SK-N-SH (cell line): ENCODE data around the gene ZFHX3. TPM values are rescaled to one million over a fixed set of nuclear protein-coding genes. Genes with fewer than 3 reads are reported as not detected.
A peak's percentile ranks its signal among the peaks of the same experiment; 100 is the strongest.

Experiments used
- CTCF ChIA-PET: fragments of 300-600, 350-600 bp; formaldehyde crosslinking; extraction: SDS; loops from one replicate; lab custom pipeline; 2021; lab: Yijun Ruan, JAX
- POLR2A ChIA-PET: fragments of 350-600 bp; sonication (Branson Sonifier 250); formaldehyde crosslinking; extraction: SDS; loops from one replicate; lab custom pipeline; 2020; ENCODE audit warnings: antibody characterized with exemption, inconsistent platforms; lab: Yijun Ruan, JAX
- DNase-seq: peaks from one replicate; pipeline ENCODE4 v3.0.0; 2012
- H2AFZ ChIP-seq: fragments of 200-600 bp; sonication (generic); 2 replicates; pipeline ENCODE4 v1.8.1; 2016; ENCODE audit warnings: antibody characterized with exemption, mild to moderate bottlenecking, low read depth
- H3F3A ChIP-seq: fragments of 200-600 bp; sonication (generic); replicated peaks from 2 replicates; pipeline ENCODE3; 2016; ENCODE audit warnings: antibody characterized with exemption, mild to moderate bottlenecking; ENCODE audit not compliant: insufficient read depth
- H3K27ac ChIP-seq, 2 experiments: fragments of 200-500 bp in 1 of 2; fragments of 200-600 bp in 1 of 2; sonication (Bioruptor generic) in 1 of 2; sonication (generic), shearing (Covaris generic) in 1 of 2; 2 replicates each; pipeline versions ENCODE4 v1.5.1 to v1.6.1; 2014 to 2016; ENCODE audit warnings: low read depth in 2 of 2, inconsistent platforms in 1 of 2, low read length in 1 of 2, mild to moderate bottlenecking in 1 of 2, mixed read lengths in 1 of 2
- H3K27me3 ChIP-seq: fragments of 200-600 bp; sonication (generic), shearing (Covaris generic); 2 replicates; pipeline ENCODE4 v1.6.1; 2016; ENCODE audit warnings: mixed run types; ENCODE audit not compliant: insufficient read depth
- H3K36me3 ChIP-seq, 2 experiments: fragments of 200-500 bp in 1 of 2; fragments of 200-600 bp in 1 of 2; sonication (Bioruptor generic) in 1 of 2; sonication (generic) in 1 of 2; replicated peaks in 1 of 2; 2 replicates each; pipeline versions ENCODE3 to v1.5.1; 2014 to 2016; ENCODE audit warnings: low read length in 1 of 2, mild to moderate bottlenecking in 1 of 2; ENCODE audit not compliant: insufficient read depth in 2 of 2, control insufficient read depth in 1 of 2
- H3K4me1 ChIP-seq, 2 experiments: fragments of 200-500 bp in 1 of 2; fragments of 200-600 bp in 1 of 2; sonication (Bioruptor generic) in 1 of 2; sonication (generic), shearing (Covaris generic) in 1 of 2; 2 replicates each; pipeline versions ENCODE4 v1.5.1 to v1.6.1; 2014 to 2016; ENCODE audit warnings: low read depth in 1 of 2, low read length in 1 of 2, mixed run types in 1 of 2; ENCODE audit not compliant: insufficient read depth in 2 of 2, control insufficient read depth in 1 of 2
- H3K4me2 ChIP-seq: fragments of 200-600 bp; sonication (generic), shearing (Covaris generic); 2 replicates; pipeline ENCODE4 v1.6.1; 2017; ENCODE audit warnings: mixed run types
- H3K4me3 ChIP-seq, 2 experiments: fragments of 200-500 bp in 1 of 2; fragments of 200-600 bp in 1 of 2; sonication (Bioruptor generic) in 1 of 2; sonication (generic), shearing (Covaris generic) in 1 of 2; 2 replicates each; pipeline versions ENCODE4 v1.5.1 to v1.8.1; 2014 to 2016; ENCODE audit warnings: low read depth in 2 of 2, inconsistent platforms in 1 of 2, low read length in 1 of 2, mild to moderate bottlenecking in 1 of 2, mixed read lengths in 1 of 2, moderate library complexity in 1 of 2
- H3K79me2 ChIP-seq: fragments of 200-600 bp; sonication (generic); 2 replicates; pipeline ENCODE4 v1.8.1; 2017; ENCODE audit warnings: mild to moderate bottlenecking; ENCODE audit not compliant: insufficient read depth
- H3K9ac ChIP-seq: fragments of 200-600 bp; sonication (generic); 2 replicates; pipeline ENCODE4 v1.6.1; 2017; ENCODE audit warnings: mixed run types
- H3K9me2 ChIP-seq: fragments of 200-600 bp; sonication (generic); 2 replicates; pipeline ENCODE4 v1.6.1; 2017; ENCODE audit warnings: mixed run types
- H3K9me3 ChIP-seq: fragments of 200-600 bp; sonication (generic); 2 replicates; pipeline ENCODE4 v1.6.1; 2017; ENCODE audit warnings: mixed run types, mild to moderate bottlenecking, moderate library complexity
- H4K20me1 ChIP-seq: fragments of 200-600 bp; sonication (generic); 2 replicates; pipeline ENCODE4 v1.6.1; 2017; ENCODE audit warnings: mild to moderate bottlenecking, mixed run types; ENCODE audit not compliant: insufficient read depth
- CHD2 ChIP-seq: fragments of 150-350 bp; IDR thresholded peaks from 2 replicates; pipeline ENCODE4 v1.6.1; 2018; ENCODE audit warnings: low read length; ENCODE audit not compliant: partially characterized antibody
- ELF1 ChIP-seq: IDR thresholded peaks from 2 replicates; pipeline ENCODE4 v1.4.0; 2012
- EP300 ChIP-seq, 2 experiments: IDR thresholded peaks; 2 replicates each; pipeline versions ENCODE4 v1.4.0 to v1.6.1; 2012; ENCODE audit warnings: borderline replicate concordance in 1 of 2, low read depth in 1 of 2, low read length in 1 of 2
- EZH2phosphoT487 ChIP-seq: fragments of 200-600 bp; sonication (generic); IDR thresholded peaks from 2 replicates; pipeline ENCODE4 v1.6.1; 2017; ENCODE audit warnings: low read depth, mixed run types, mild to moderate bottlenecking, antibody characterized with exemption, moderate library complexity, borderline replicate concordance
- FOSL2 ChIP-seq: IDR thresholded peaks from 2 replicates; pipeline ENCODE4 v1.4.0; 2012; ENCODE audit warnings: low read depth, mild to moderate bottlenecking, moderate library complexity, borderline replicate concordance
- FOXJ3 ChIP-seq: sonication (generic); formaldehyde crosslinking; IDR thresholded peaks from 2 replicates; pipeline ENCODE4 v1.5.1; 2020; ENCODE audit warnings: mild to moderate bottlenecking, missing genetic modification reagents
- FOXM1 ChIP-seq: IDR thresholded peaks from 2 replicates; pipeline ENCODE4 v1.4.0; 2012; ENCODE audit warnings: low read depth, mild to moderate bottlenecking
- GABPA ChIP-seq: IDR thresholded peaks from 2 replicates; pipeline ENCODE4 v1.4.0; 2012; ENCODE audit warnings: low read depth, mild to moderate bottlenecking
- GATA2 ChIP-seq: sonication (generic); formaldehyde crosslinking; IDR thresholded peaks from 2 replicates; pipeline ENCODE4 v1.5.0; 2020; ENCODE audit warnings: mild to moderate bottlenecking, missing genetic modification reagents
- IRF3 ChIP-seq: fragments of 150-350 bp; IDR thresholded peaks from 2 replicates; pipeline ENCODE4 v1.6.1; 2016; ENCODE audit warnings: mild to moderate bottlenecking, low read depth, low read length
- JUND ChIP-seq: IDR thresholded peaks from 2 replicates; pipeline ENCODE4 v1.4.0; 2012
- MAX ChIP-seq: IDR thresholded peaks from 2 replicates; pipeline ENCODE4 v1.4.0; 2012; ENCODE audit warnings: low read depth
- MEF2A ChIP-seq: IDR thresholded peaks from 2 replicates; pipeline ENCODE4 v1.4.0; 2012; ENCODE audit warnings: low read depth, borderline replicate concordance
- NFIC ChIP-seq: IDR thresholded peaks from 2 replicates; pipeline ENCODE4 v1.4.0; 2012; ENCODE audit warnings: borderline replicate concordance
- NRF1 ChIP-seq: IDR thresholded peaks from 2 replicates; pipeline ENCODE4 v1.6.1; 2012; ENCODE audit warnings: low read depth, mild to moderate bottlenecking, low read length
- RAD21 ChIP-seq: IDR thresholded peaks from 2 replicates; pipeline ENCODE4 v1.6.1; 2012; ENCODE audit warnings: mild to moderate bottlenecking, low read length
- RCOR1 ChIP-seq: fragments of 150-350 bp; IDR thresholded peaks from 2 replicates; pipeline ENCODE4 v1.6.1; 2017; ENCODE audit warnings: antibody characterized with exemption, low read length
- RFX5 ChIP-seq: IDR thresholded peaks from 2 replicates; pipeline ENCODE4 v1.6.1; 2012; ENCODE audit warnings: mild to moderate bottlenecking, improper control_type of control experiment, low read length
- SIN3A ChIP-seq: IDR thresholded peaks from 2 replicates; pipeline ENCODE4 v1.6.1; 2012; ENCODE audit warnings: low read depth, mild to moderate bottlenecking, low read length, moderate library complexity, borderline replicate concordance
- SMC3 ChIP-seq: IDR thresholded peaks from 2 replicates; pipeline ENCODE4 v1.6.1; 2012; ENCODE audit warnings: low read depth, low read length, improper control_type of control experiment
- TAF1 ChIP-seq: IDR thresholded peaks from 2 replicates; pipeline ENCODE4 v1.6.1; 2012; ENCODE audit warnings: low read depth, mild to moderate bottlenecking, low read length, moderate library complexity, borderline replicate concordance
- TCF12 ChIP-seq: IDR thresholded peaks from 2 replicates; pipeline ENCODE4 v1.4.0; 2012
- TEAD4 ChIP-seq: IDR thresholded peaks from 2 replicates; pipeline ENCODE4 v1.4.0; 2012; ENCODE audit warnings: mild to moderate bottlenecking, borderline replicate concordance; ENCODE audit not compliant: insufficient read depth
- USF1 ChIP-seq: IDR thresholded peaks from 2 replicates; pipeline ENCODE4 v1.4.0; 2012; ENCODE audit warnings: low read depth, borderline replicate concordance
- WGBS: methylation state at CpG from one replicate; pipeline ENCODE4 v1.1.6; 2017; ENCODE audit warnings: low lambda C conversion rate; 5-methylcytosine and 5-hydroxymethylcytosine counted together
- polyA plus RNA-seq, 3 experiments: library from polyadenylated mRNA; depleted of rRNA; stranded (reverse); fragments of >200 nt; gene quantifications; 2 replicates each; pipeline ENCODE4 v1.2.3, GENCODE V29; 2012
- TF ChIP-seq, protein P1 (sequence below): fragments of 150-350 bp; IDR thresholded peaks from 2 replicates; pipeline ENCODE4 v1.6.1; 2017; ENCODE audit warnings: antibody characterized with exemption, low read length, low read depth, borderline replicate concordance

ZFHX3 gene
- polyA plus RNA-seq, 1 of the 3 experiments (the other 2 are of a cell fraction) = 2.0 TPM

- POLR2A ChIA-PET = no interaction called here
- Histone ChIP-seq H3K9me2 (no peaks in the 10 kb centered on the region), H3K36me3 (no peaks in the 10 kb centered on the region), H2AFZ (0 out of 2 replicates have a peak overlapping the region, but pooled peaks have one; percentile 38), H3K4me3 (no peak overlapping the region), H3K9ac (no peak overlapping the region), H4K20me1 (no peaks in the 10 kb centered on the region), H3F3A (no peaks in the 10 kb centered on the region), H3K9me3 (no peaks in the 10 kb centered on the region), H3K79me2 (no peaks in the 10 kb centered on the region)
- peak; percentile 35 for DNase-seq
- TF ChIP-seq TAF1 = no peak
- no peak for TF ChIP-seq TEAD4
- no peak for TF ChIP-seq EZH2phosphoT487
- TF ChIP-seq SMC3 = no peak
- TF ChIP-seq FOSL2 = no peak
- TF ChIP-seq FOXJ3 = no peak
- TF ChIP-seq MAX = no peak
- TF ChIP-seq GATA2 (CRISPR knock-in tag) = no peak
- TF ChIP-seq RFX5 = no peak
- TF ChIP-seq FOXM1 = no peak
- no peak for TF ChIP-seq SIN3A
- TF ChIP-seq, protein P1, sequence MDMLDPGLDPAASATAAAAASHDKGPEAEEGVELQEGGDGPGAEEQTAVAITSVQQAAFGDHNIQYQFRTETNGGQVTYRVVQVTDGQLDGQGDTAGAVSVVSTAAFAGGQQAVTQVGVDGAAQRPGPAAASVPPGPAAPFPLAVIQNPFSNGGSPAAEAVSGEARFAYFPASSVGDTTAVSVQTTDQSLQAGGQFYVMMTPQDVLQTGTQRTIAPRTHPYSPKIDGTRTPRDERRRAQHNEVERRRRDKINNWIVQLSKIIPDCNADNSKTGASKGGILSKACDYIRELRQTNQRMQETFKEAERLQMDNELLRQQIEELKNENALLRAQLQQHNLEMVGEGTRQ = no peak
- TF ChIP-seq CHD2 = no peak
- TF ChIP-seq NRF1 = no peak
- TF ChIP-seq, all 33 proteins: peak for 0
- no peaks in the 10 kb centered on the region for H3K27me3 ChIP-seq
- 78% methylated on average over 28 of the region's 32 CpGs for WGBS
- H3K4me1 ChIP-seq = peaks cover 10 to 21% of the 10 kb centered on the region in 2 experiments; a peak in 3 of 4 replicates
- CTCF ChIA-PET = interaction anchor here (1.2 kb wide), 1 partner anchor 260 kb away, joined by 3 read pairs; no protein-coding TSS in a partner anchor
- H3K27ac ChIP-seq = no peak overlapping the region
- H3K4me2 ChIP-seq = no peak overlapping the region
Observed at GRCh38 chr16:73093146-73094144, 45.5 kb upstream of the ZFHX3 start.

DNA sequence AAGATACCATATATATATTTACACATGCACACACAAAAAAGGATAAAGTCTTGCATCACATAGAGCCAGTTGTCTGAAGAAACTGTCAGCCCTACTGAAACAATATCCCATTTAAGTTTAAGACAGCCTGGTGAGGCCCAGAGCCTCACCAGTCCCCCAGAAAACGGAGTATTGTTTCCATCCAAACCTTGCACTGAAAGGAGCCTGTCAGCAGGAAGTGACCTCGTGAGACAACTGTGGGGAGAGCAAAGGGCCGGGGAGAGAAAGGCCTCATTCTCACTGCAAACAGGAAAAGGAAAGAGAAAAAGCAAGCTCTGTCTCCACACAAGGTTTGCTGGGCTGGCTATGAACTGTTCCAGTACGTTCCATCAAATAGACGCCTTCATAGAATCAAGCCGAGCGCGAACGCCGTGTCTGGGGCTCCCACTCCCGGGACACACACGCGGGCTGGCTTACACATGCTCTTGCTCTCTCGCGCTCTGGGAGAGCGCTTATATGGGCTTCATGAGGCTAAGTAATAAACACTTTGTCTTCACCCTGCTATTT, 44.4 kb upstream of the ZFHX3 start:
- Histone ChIP-seq H3F3A (no peaks in the 10 kb centered on the region), H2AFZ (peak overlapping the region; percentile 53; the same call in 1 of the 2 replicates), H3K4me1 (peaks cover 10 to 21% of the 10 kb centered on the region in 2 experiments; a peak in 3 of 4 replicates), H3K4me3 (no peak overlapping the region), H3K9ac (no peak overlapping the region), H3K4me2 (no peak overlapping the region), H4K20me1 (no peaks in the 10 kb centered on the region), H3K36me3 (no peaks in the 10 kb centered on the region), H3K27ac (no peak overlapping the region), H3K79me2 (no peaks in the 10 kb centered on the region), H3K27me3 (no peaks in the 10 kb centered on the region), H3K9me3 (no peaks in the 10 kb centered on the region), H3K9me2 (no peaks in the 10 kb centered on the region)
- ChIA-PET CTCF (no interaction called here), POLR2A (no interaction called here)
- DNase-seq = no peak
- WGBS = 94% methylated on average over 16 of the region's 16 CpGs
- no peak for TF ChIP-seq ELF1
- TF ChIP-seq USF1 = no peak
- TF ChIP-seq RFX5 = no peak
- no peak for TF ChIP-seq JUND
- no peak for TF ChIP-seq NRF1
- TF ChIP-seq NFIC = no peak
- no peak for TF ChIP-seq MEF2A
- TF ChIP-seq TCF12 = no peak
- no peak for TF ChIP-seq TAF1
- no peak for TF ChIP-seq GABPA
- no peak for TF ChIP-seq EP300 (IDR thresholded peaks at IDR 0.05; ENCODE audit: borderline replicate concordance in 1 of 2, low read depth in 1 of 2, low read length in 1 of 2)
- no peak for TF ChIP-seq RCOR1
- TF ChIP-seq RAD21 = no peak
- TF ChIP-seq GATA2 (CRISPR knock-in tag) = no peak
- no peak for TF ChIP-seq IRF3
- TF ChIP-seq MAX = no peak
